OCI-LY1 (cell line): ENCODE measurements around the gene ABCC11.

Source experiments
- EZH2 ChIP-seq: fragments of 200-600 bp; sonication (generic), shearing (Covaris generic); IDR thresholded peaks from 2 replicates; pipeline ENCODE4 v1.8.0; 2017; ENCODE audit warnings: borderline replicate concordance, mixed run types, mild to moderate bottlenecking, antibody characterized with exemption, low read length, moderate library complexity, mixed read lengths
- TF ChIP-seq, protein P1 (sequence below): fragments of 200-600 bp; sonication (generic), shearing (Covaris generic); IDR thresholded peaks from 2 replicates; pipeline ENCODE4 v1.5.1; 2017; ENCODE audit warnings: mild to moderate bottlenecking, antibody characterized with exemption, low read length, moderate library complexity, mixed read lengths

GRCh38 chr16:48215738-48216137 lies 31.6 kb downstream of the ABCC11 start:
- TF ChIP-seq, protein P1, sequence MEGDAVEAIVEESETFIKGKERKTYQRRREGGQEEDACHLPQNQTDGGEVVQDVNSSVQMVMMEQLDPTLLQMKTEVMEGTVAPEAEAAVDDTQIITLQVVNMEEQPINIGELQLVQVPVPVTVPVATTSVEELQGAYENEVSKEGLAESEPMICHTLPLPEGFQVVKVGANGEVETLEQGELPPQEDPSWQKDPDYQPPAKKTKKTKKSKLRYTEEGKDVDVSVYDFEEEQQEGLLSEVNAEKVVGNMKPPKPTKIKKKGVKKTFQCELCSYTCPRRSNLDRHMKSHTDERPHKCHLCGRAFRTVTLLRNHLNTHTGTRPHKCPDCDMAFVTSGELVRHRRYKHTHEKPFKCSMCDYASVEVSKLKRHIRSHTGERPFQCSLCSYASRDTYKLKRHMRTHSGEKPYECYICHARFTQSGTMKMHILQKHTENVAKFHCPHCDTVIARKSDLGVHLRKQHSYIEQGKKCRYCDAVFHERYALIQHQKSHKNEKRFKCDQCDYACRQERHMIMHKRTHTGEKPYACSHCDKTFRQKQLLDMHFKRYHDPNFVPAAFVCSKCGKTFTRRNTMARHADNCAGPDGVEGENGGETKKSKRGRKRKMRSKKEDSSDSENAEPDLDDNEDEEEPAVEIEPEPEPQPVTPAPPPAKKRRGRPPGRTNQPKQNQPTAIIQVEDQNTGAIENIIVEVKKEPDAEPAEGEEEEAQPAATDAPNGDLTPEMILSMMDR: no peak
- TF ChIP-seq EZH2: no peak
